ENCODE measurements around the gene POLR1D. TPM values are rescaled to one million over a fixed set of nuclear protein-coding genes. Genes with fewer than 3 reads are reported as not detected.
A peak's percentile ranks its signal among the peaks of the same experiment; 100 is the strongest.

The POLR1D gene
- polyA plus RNA-seq, 4 donors = 145 to 192 (median 165) TPM

DNA sequence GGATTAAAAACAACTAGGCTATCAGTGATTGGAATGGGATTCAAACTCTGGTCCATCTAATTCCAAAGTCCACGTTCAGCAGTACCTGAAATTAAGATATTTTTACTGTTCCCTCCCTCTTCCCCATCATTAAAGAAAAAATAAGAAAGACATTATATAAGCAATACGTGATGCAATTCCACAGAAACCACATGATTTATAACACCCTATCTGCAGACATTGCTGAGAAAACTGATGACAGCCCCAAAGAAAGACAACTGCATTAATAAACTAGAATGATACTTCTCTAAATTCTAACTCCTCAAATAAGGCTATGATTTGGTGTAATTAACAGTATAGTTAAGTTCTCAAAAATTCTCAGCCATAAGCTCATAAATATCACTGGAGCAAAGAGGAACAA lies 20.5 kb upstream of the POLR1D start:
- DNase-seq = no peak
- no peak overlapping the region for H3K4me3 ChIP-seq (ENCODE audit: low read depth in 1 of 3, low read length in 3 of 3)
- H3K4me1 ChIP-seq (ENCODE audit: control insufficient read depth in 3 of 3, insufficient read depth in 2 of 3, low read depth in 1 of 3, low read length in 2 of 3) = peaks cover 0 to 19% (median 9%) of the 10 kb centered on the region in 3 donors
- H3K36me3 ChIP-seq (ENCODE audit: control insufficient read depth in 3 of 3, insufficient read depth in 2 of 3, low read depth in 1 of 3, low read length in 3 of 3) = peaks cover 0 to 1% (median 0%) of the 10 kb centered on the region in 3 donors
- no peaks in the 10 kb centered on the region for H3K27me3 ChIP-seq (ENCODE audit: control insufficient read depth in 3 of 3, insufficient read depth in 3 of 3, low read length in 3 of 3)
- FAIRE-seq = no peak
- H3K27ac ChIP-seq (ENCODE audit: low read depth in 1 of 3, low read length in 2 of 3) = no peak overlapping the region
- no peaks in the 10 kb centered on the region for H3K9me3 ChIP-seq (ENCODE audit: control insufficient read depth in 2 of 2, insufficient read depth in 1 of 2, low read depth in 1 of 2, low read length in 1 of 2)
- 88 to 92% (median 91%) methylated on average over 2 of the region's 2 CpGs for WGBS, 3 donors

DNA sequence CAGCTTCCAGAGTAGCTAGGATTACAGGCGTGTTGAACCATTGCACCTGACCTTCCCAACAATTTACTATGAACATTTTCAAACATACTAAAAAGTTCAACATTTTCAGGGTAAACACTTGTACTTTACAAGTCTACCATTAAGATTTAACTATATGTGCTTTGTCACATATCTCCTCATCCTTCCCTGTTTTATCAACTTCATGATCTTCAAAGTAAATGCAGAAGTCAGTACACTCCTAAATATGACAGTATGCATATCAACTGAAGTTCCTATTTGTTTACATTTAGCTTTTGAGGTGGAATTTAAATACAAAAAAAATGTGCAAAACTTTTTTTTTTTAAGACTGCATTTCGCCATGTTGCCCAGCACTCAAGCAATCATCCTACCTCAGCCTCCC lies 19.9 kb upstream of the POLR1D start:
- H3K9me3 ChIP-seq (ENCODE audit: control insufficient read depth in 2 of 2, insufficient read depth in 1 of 2, low read depth in 1 of 2, low read length in 1 of 2) = no peaks in the 10 kb centered on the region
- DNase-seq (no peak), FAIRE-seq (no peak)
- 92 to 97% (median 96%) methylated on average over 2 of the region's 2 CpGs for WGBS, 3 donors
- no peak overlapping the region for H3K4me3 ChIP-seq (ENCODE audit: low read depth in 1 of 3, low read length in 3 of 3)
- H3K27me3 ChIP-seq (ENCODE audit: control insufficient read depth in 3 of 3, insufficient read depth in 3 of 3, low read length in 3 of 3) = no peaks in the 10 kb centered on the region
- H3K36me3 ChIP-seq (ENCODE audit: control insufficient read depth in 3 of 3, insufficient read depth in 2 of 3, low read depth in 1 of 3, low read length in 3 of 3) = peaks cover 0 to 1% (median 0%) of the 10 kb centered on the region in 3 donors
- peaks cover 2 to 24% (median 9%) of the 10 kb centered on the region in 3 donors for H3K4me1 ChIP-seq (ENCODE audit: control insufficient read depth in 3 of 3, insufficient read depth in 2 of 3, low read depth in 1 of 3, low read length in 2 of 3)
- no peak overlapping the region for H3K27ac ChIP-seq (ENCODE audit: low read depth in 1 of 3, low read length in 2 of 3)

DNA sequence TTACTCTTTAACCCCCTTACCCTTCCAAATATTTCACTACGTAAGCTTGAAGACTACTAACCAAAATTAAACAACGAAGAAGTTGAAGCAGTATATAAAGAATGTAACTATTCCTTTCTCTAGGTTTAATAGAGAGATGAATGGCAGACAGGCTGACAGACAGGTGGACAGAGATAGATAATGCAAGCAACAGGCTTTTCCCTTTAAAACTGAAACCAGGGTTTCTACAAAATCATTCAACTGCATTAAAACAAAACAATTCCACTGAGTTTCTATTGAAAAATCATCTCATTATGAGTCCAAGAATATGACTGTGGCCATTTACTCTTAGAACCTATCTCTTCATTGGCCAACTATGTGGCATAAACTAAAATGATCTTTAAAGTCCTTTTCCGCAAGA lies 16.6 kb upstream of the POLR1D start:
- Histone ChIP-seq H3K4me1 (ENCODE audit: control insufficient read depth in 3 of 3, insufficient read depth in 2 of 3, low read depth in 1 of 3, low read length in 2 of 3) (peaks cover 2 to 31% (median 4%) of the 10 kb centered on the region in 3 donors), H3K27ac (ENCODE audit: low read depth in 1 of 3, low read length in 2 of 3) (peak overlapping the region in 2 of 3 donors; percentile 41 to 77), H3K27me3 (ENCODE audit: control insufficient read depth in 3 of 3, insufficient read depth in 3 of 3, low read length in 3 of 3) (no peaks in the 10 kb centered on the region), H3K9me3 (ENCODE audit: control insufficient read depth in 2 of 2, insufficient read depth in 1 of 2, low read depth in 1 of 2, low read length in 1 of 2) (no peaks in the 10 kb centered on the region), H3K36me3 (ENCODE audit: control insufficient read depth in 3 of 3, insufficient read depth in 2 of 3, low read depth in 1 of 3, low read length in 3 of 3) (no peaks in the 10 kb centered on the region), H3K4me3 (ENCODE audit: low read depth in 1 of 3, low read length in 3 of 3) (no peak overlapping the region)
- WGBS, 3 donors = 22 to 71% (median 48%) methylated on average over 3 of the region's 3 CpGs
- FAIRE-seq (no peak), DNase-seq (no peak)

DNA sequence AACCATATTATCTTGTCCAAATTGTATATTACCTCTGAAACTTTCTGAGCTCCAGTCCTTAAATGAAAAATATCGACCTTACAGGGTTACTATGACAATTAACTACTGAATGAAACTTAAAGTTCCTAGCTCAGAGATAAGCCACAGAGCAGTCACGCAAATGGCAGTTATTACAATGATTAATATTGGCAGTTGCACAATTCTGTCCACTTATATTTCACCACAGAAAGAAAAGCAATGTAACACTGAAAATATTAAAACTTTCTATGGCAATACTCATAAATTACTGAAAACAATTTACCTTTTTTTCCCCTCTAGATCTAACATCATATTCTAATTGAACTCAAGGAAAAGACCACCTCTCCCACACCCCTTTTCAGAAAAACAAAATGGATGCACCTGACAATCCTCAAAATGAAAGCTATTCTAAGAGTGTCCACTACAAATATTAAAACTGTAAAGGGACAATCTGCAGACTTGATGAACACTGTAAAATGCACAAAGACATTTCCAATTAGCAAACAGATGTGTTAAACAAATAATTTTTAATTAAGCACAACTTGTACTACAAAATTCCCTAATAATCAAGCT lies 16.0 kb upstream of the POLR1D start:
- peak; percentile 65 to 69 for DNase-seq
- Histone ChIP-seq H3K4me1 (ENCODE audit: control insufficient read depth in 3 of 3, insufficient read depth in 2 of 3, low read depth in 1 of 3, low read length in 2 of 3) (peaks cover 2 to 33% (median 3%) of the 10 kb centered on the region in 3 donors), H3K9me3 (ENCODE audit: control insufficient read depth in 2 of 2, insufficient read depth in 1 of 2, low read depth in 1 of 2, low read length in 1 of 2) (no peaks in the 10 kb centered on the region), H3K27me3 (ENCODE audit: control insufficient read depth in 3 of 3, insufficient read depth in 3 of 3, low read length in 3 of 3) (no peaks in the 10 kb centered on the region), H3K27ac (ENCODE audit: low read depth in 1 of 3, low read length in 2 of 3) (peak overlapping the region in 1 of 3 donors; percentile 77), H3K4me3 (ENCODE audit: low read depth in 1 of 3, low read length in 3 of 3) (no peak overlapping the region), H3K36me3 (ENCODE audit: control insufficient read depth in 3 of 3, insufficient read depth in 2 of 3, low read depth in 1 of 3, low read length in 3 of 3) (no peaks in the 10 kb centered on the region)
- FAIRE-seq = no peak
- WGBS, 3 donors = 7 to 55% (median 41%) methylated on average over 2 of the region's 2 CpGs

DNA sequence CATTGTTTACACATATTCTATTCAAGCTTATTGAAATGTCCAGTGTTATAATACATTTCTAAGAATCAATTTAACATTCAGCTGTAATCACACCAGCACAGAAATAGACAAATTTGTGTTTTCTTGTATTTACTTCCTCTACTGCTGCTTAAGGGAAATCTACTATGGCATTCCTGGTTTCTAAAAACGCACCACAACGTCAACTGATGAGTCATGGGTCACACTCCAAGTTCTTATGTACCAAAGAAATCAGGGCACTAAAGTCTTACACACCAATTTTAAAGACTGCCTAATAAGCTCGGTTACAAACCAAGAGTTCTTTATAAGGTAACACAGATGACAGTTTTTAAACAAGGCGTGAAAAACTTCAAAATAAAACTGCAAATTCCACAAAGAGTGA lies 14.6 kb upstream of the POLR1D start:
- no peaks in the 10 kb centered on the region for H3K27me3 ChIP-seq (ENCODE audit: control insufficient read depth in 3 of 3, insufficient read depth in 3 of 3, low read length in 3 of 3)
- peak; percentile 82 for FAIRE-seq
- H3K36me3 ChIP-seq (ENCODE audit: control insufficient read depth in 3 of 3, insufficient read depth in 2 of 3, low read depth in 1 of 3, low read length in 3 of 3) = no peaks in the 10 kb centered on the region
- no peaks in the 10 kb centered on the region for H3K9me3 ChIP-seq (ENCODE audit: control insufficient read depth in 2 of 2, insufficient read depth in 1 of 2, low read depth in 1 of 2, low read length in 1 of 2)
- DNase-seq = peak; percentile 81 to 88
- H3K4me1 ChIP-seq (ENCODE audit: control insufficient read depth in 3 of 3, insufficient read depth in 2 of 3, low read depth in 1 of 3, low read length in 2 of 3) = peaks cover 2 to 35% (median 3%) of the 10 kb centered on the region in 3 donors
- H3K27ac ChIP-seq (ENCODE audit: low read depth in 1 of 3, low read length in 2 of 3) = peak overlapping the region in 1 of 3 donors; percentile 77
- 18 to 38% (median 26%) methylated on average over 4 of the region's 4 CpGs for WGBS, 3 donors
- H3K4me3 ChIP-seq (ENCODE audit: low read depth in 1 of 3, low read length in 3 of 3) = no peak overlapping the region

DNA sequence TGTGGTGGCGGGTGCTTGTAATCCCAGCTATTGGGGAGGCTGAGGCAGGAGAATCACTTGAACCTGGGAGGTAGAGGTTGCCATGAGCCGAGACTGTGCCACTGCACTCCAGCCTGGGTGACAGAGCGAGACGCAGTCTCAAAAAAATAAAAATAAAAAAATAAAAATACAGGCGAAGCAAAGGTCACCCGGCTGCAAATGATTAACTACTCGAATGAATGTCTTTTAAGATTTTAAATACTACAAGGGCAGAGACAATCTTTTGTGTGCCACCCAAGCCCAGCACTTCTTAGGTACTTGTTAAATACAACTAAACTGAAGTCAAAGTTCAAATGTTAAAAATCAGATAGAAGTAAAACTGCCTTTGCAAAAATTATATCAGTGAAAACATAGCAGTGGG lies 8.1 kb upstream of the POLR1D start:
- peaks cover 0 to 44% (median 0%) of the 10 kb centered on the region in 3 donors for H3K4me1 ChIP-seq (ENCODE audit: control insufficient read depth in 3 of 3, insufficient read depth in 2 of 3, low read depth in 1 of 3, low read length in 2 of 3)
- H3K4me3 ChIP-seq (ENCODE audit: low read depth in 1 of 3, low read length in 3 of 3) = no peak overlapping the region
- peaks cover 0 to 14% of the 10 kb centered on the region in 2 donors for H3K9me3 ChIP-seq (ENCODE audit: control insufficient read depth in 2 of 2, insufficient read depth in 1 of 2, low read depth in 1 of 2, low read length in 1 of 2)
- DNase-seq (peak; percentile 75 to 76), FAIRE-seq (no peak)
- H3K36me3 ChIP-seq (ENCODE audit: control insufficient read depth in 3 of 3, insufficient read depth in 2 of 3, low read depth in 1 of 3, low read length in 3 of 3) = peaks cover 0 to 10% (median 0%) of the 10 kb centered on the region in 3 donors
- 14 to 64% (median 39%) methylated on average over 7 of the region's 7 CpGs for WGBS, 3 donors
- H3K27ac ChIP-seq (ENCODE audit: low read depth in 1 of 3, low read length in 2 of 3) = peak overlapping the region in 2 of 3 donors; percentile 30 to 50
- H3K27me3 ChIP-seq (ENCODE audit: control insufficient read depth in 3 of 3, insufficient read depth in 3 of 3, low read length in 3 of 3) = no peaks in the 10 kb centered on the region

DNA sequence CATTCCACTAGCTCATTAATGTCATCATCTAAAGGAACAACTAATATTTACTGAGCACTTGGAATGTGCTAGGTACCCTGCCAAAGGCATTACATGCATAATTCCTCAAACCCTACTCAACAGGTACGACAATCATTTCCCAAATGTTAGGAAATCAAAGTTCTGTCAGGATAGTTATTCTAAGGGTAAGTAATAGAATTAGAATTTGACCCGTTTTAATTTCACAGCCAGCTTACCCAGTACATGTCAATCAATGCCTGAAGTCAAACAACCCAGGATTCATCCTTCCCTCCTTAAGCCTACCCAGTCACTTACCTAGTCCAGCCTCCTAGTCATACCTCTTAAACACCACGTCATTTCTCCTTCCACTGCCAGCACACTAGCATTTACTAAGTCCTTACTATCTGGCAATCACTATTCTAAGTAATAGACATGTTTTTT lies 3.8 kb upstream of the POLR1D start:
- H3K4me1 ChIP-seq (ENCODE audit: control insufficient read depth in 3 of 3, insufficient read depth in 2 of 3, low read depth in 1 of 3, low read length in 2 of 3) = peaks cover 0 to 35% (median under 1%) of the 10 kb centered on the region in 3 donors
- DNase-seq = no peak
- H3K36me3 ChIP-seq (ENCODE audit: control insufficient read depth in 3 of 3, insufficient read depth in 2 of 3, low read depth in 1 of 3, low read length in 3 of 3) = peaks cover 0 to 10% (median 0%) of the 10 kb centered on the region in 3 donors
- H3K27ac ChIP-seq (ENCODE audit: low read depth in 1 of 3, low read length in 2 of 3) = no peak overlapping the region
- WGBS, 3 donors = 36 to 77% (median 52%) methylated on average over 3 of the region's 3 CpGs
- H3K4me3 ChIP-seq (ENCODE audit: low read depth in 1 of 3, low read length in 3 of 3) = peak overlapping the region in 2 of 3 donors; percentile 77
- no peak for FAIRE-seq
- H3K9me3 ChIP-seq (ENCODE audit: control insufficient read depth in 2 of 2, insufficient read depth in 1 of 2, low read depth in 1 of 2, low read length in 1 of 2) = peaks cover 0 to 14% of the 10 kb centered on the region in 2 donors
- no peaks in the 10 kb centered on the region for H3K27me3 ChIP-seq (ENCODE audit: control insufficient read depth in 3 of 3, insufficient read depth in 3 of 3, low read length in 3 of 3)

DNA sequence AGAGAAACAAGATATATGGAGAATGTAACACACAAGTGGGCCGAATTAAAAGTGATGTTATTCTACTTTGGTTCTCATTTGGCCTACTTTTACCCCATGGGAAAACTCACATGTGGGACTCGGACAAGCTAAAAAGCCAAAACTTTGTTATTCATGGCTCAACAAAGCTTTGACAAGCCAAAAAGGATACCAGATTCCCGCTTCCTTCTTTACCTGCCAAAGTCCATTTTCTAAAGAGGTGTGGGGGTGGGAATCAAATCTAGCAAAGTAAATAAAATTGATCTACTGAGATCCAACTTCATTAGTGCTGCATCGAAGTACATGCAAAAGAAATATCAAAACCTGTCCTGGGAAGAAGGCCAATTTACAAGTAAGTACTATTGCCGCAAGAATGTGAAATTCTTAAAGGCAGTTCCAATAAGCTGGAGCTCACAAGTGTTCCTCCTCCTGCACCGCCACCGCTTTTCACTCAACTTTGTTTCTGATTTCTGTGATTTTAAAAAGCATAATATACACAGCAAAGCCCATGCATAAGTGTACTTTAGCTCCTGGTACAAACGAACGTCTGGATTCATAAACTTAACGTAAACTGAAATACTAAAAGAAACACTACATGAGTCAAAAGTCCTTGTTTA lies 2.5 kb upstream of the POLR1D start:
- peaks cover 2 to 31% (median 6%) of the 10 kb centered on the region in 3 donors for H3K4me1 ChIP-seq (ENCODE audit: control insufficient read depth in 3 of 3, insufficient read depth in 2 of 3, low read depth in 1 of 3, low read length in 2 of 3)
- WGBS, 3 donors = 11 to 30% (median 20%) methylated on average over 10 of the region's 10 CpGs
- H3K9me3 ChIP-seq (ENCODE audit: control insufficient read depth in 2 of 2, insufficient read depth in 1 of 2, low read depth in 1 of 2, low read length in 1 of 2) = peaks cover 0 to 13% of the 10 kb centered on the region in 2 donors
- peak overlapping the region; percentile 95 to 99 (median 97) for H3K27ac ChIP-seq (ENCODE audit: low read depth in 1 of 3, low read length in 2 of 3)
- DNase-seq = peak in 1 of 2 donors; percentile 54
- H3K36me3 ChIP-seq (ENCODE audit: control insufficient read depth in 3 of 3, insufficient read depth in 2 of 3, low read depth in 1 of 3, low read length in 3 of 3) = peaks cover 0 to 7% (median 0%) of the 10 kb centered on the region in 3 donors
- H3K4me3 ChIP-seq (ENCODE audit: low read depth in 1 of 3, low read length in 3 of 3) = peak overlapping the region; percentile 77 to 94 (median 77)
- FAIRE-seq = no peak
- no peaks in the 10 kb centered on the region for H3K27me3 ChIP-seq (ENCODE audit: control insufficient read depth in 3 of 3, insufficient read depth in 3 of 3, low read length in 3 of 3)
